IMR-90 (cell line): ENCODE data around the gene GPR35. TPM values are rescaled to one million over a fixed set of nuclear protein-coding genes. Genes with fewer than 3 reads are reported as not detected.

Experiments
- ATAC-seq: fragments of 200-7000 bp; cut with Tn5 transposase; 2 replicates; pipeline ENCODE4 v1.9.1; 2020; ENCODE audit warnings: low read depth, mild to moderate bottlenecking, moderate library complexity
- BruUV-seq: library from RNA; stranded (reverse); fragments of 400-500 nt; replicated peaks from 2 replicates; lab custom pipeline; 2021; lab: Mats Ljungman, UMichigan
- CTCF ChIA-PET: fragments of 300-600 bp; formaldehyde crosslinking; extraction: SDS; loops from one replicate; lab custom pipeline; 2021; ENCODE audit warnings: antibody characterized with exemption; lab: Yijun Ruan, JAX
- POLR2A ChIA-PET: fragments of 300-600 bp; sonication (Branson Sonifier 250); formaldehyde crosslinking; loops from one replicate; lab custom pipeline; 2022; ENCODE audit warnings: antibody characterized with exemption; ENCODE audit not compliant: unreplicated experiment; lab: Charles Lee
- DNase-seq: peaks from one replicate; pipeline ENCODE4 v3.0.0; 2013
- H2AFZ ChIP-seq: replicated peaks from 2 replicates; pipeline ENCODE3; 2013; ENCODE audit warnings: low read length, mild to moderate bottlenecking; ENCODE audit not compliant: poor library complexity
- H2AK5ac ChIP-seq: 2 replicates; pipeline ENCODE4 v1.6.1; 2013; ENCODE audit warnings: low read depth, low read length, inconsistent platforms
- H2AK9ac ChIP-seq: replicated peaks from 2 replicates; pipeline ENCODE3; 2013; ENCODE audit warnings: mild to moderate bottlenecking, low read depth, low read length, moderate library complexity; ENCODE audit not compliant: poor library complexity
- H2BK120ac ChIP-seq: 2 replicates; pipeline ENCODE4 v1.6.1; 2013; ENCODE audit warnings: low read depth, low read length, inconsistent platforms
- H2BK15ac ChIP-seq: 3 replicates; pipeline ENCODE4 v1.6.1; 2013; ENCODE audit warnings: low read depth, low read length, inconsistent platforms
- H2BK20ac ChIP-seq: 2 replicates; pipeline ENCODE4 v1.6.1; 2013; ENCODE audit warnings: low read depth, mild to moderate bottlenecking, inconsistent platforms, low read length, moderate library complexity
- H2BK5ac ChIP-seq: 2 replicates; pipeline ENCODE4 v1.6.1; 2013; ENCODE audit warnings: mild to moderate bottlenecking, low read depth, low read length, inconsistent platforms; ENCODE audit not compliant: poor library complexity, severe bottlenecking
- H3K14ac ChIP-seq: replicated peaks from 2 replicates; pipeline ENCODE4 v1.6.1; 2013; ENCODE audit warnings: low read depth, low read length, inconsistent platforms
- H3K18ac ChIP-seq: 2 replicates; pipeline ENCODE4 v1.6.1; 2013; ENCODE audit warnings: low read depth, low read length, control low read depth
- H3K23ac ChIP-seq: 2 replicates; pipeline ENCODE4 v1.6.1; 2013; ENCODE audit warnings: low read depth, low read length, inconsistent platforms
- H3K27ac ChIP-seq: 2 replicates; pipeline ENCODE4 v1.5.1; 2013; ENCODE audit warnings: mild to moderate bottlenecking, control low read depth, low read length; ENCODE audit not compliant: insufficient read depth
- H3K27me3 ChIP-seq: 2 replicates; pipeline ENCODE4 v1.6.1; 2013; ENCODE audit warnings: low read length; ENCODE audit not compliant: control insufficient read depth, insufficient read depth
- H3K36me3 ChIP-seq: 2 replicates; pipeline ENCODE4 v1.6.1; 2013; ENCODE audit warnings: low read length, mixed read lengths; ENCODE audit not compliant: control insufficient read depth, insufficient read depth
- H3K4ac ChIP-seq: 2 replicates; pipeline ENCODE4 v1.6.1; 2013; ENCODE audit warnings: low read depth, low read length, inconsistent platforms
- H3K4me1 ChIP-seq: 2 replicates; pipeline ENCODE4 v1.6.1; 2013; ENCODE audit warnings: low read length, mixed read lengths; ENCODE audit not compliant: control insufficient read depth, insufficient read depth
- H3K4me2 ChIP-seq: 2 replicates; pipeline ENCODE4 v1.6.1; 2013; ENCODE audit warnings: low read depth, mild to moderate bottlenecking, control low read depth, low read length, moderate library complexity
- H3K4me3 ChIP-seq: 2 replicates; pipeline ENCODE4 v1.5.1; 2013; ENCODE audit warnings: low read depth, mild to moderate bottlenecking, control low read depth, low read length, moderate library complexity; ENCODE audit not compliant: insufficient read depth
- H3K56ac ChIP-seq: 2 replicates; pipeline ENCODE4 v1.6.1; 2013; ENCODE audit warnings: low read length, inconsistent platforms; ENCODE audit not compliant: insufficient read depth; ENCODE audit errors: extremely low read depth
- H3K79me1 ChIP-seq, 2 experiments: 2 replicates each; pipeline ENCODE4 v1.6.1; 2013; ENCODE audit warnings: low read length in 2 of 2, inconsistent platforms in 1 of 2, low read depth in 1 of 2
- H3K9ac ChIP-seq: 2 replicates; pipeline ENCODE4 v1.6.1; 2013; ENCODE audit warnings: low read depth, low read length, control low read depth
- H3K9me1 ChIP-seq: 2 replicates; pipeline ENCODE4 v1.6.1; 2013; ENCODE audit warnings: low read length, inconsistent platforms; ENCODE audit not compliant: insufficient read depth
- H3K9me3 ChIP-seq: 2 replicates; pipeline ENCODE4 v1.6.1; 2013; ENCODE audit warnings: low read length; ENCODE audit not compliant: control insufficient read depth, insufficient read depth
- H4K20me1 ChIP-seq: 2 replicates; pipeline ENCODE4 v1.6.1; 2013; ENCODE audit warnings: low read length, inconsistent platforms; ENCODE audit not compliant: insufficient read depth
- H4K5ac ChIP-seq: 2 replicates; pipeline ENCODE4 v1.6.1; 2013; ENCODE audit warnings: mild to moderate bottlenecking, low read depth, low read length, control low read depth
- H4K8ac ChIP-seq, 2 experiments: 2 replicates each; pipeline ENCODE4 v1.6.1; 2013; ENCODE audit warnings: low read depth in 2 of 2, low read length in 2 of 2, control low read depth in 1 of 2, inconsistent platforms in 1 of 2
- H4K91ac ChIP-seq: 2 replicates; pipeline ENCODE4 v1.6.1; 2013; ENCODE audit warnings: low read depth, low read length, inconsistent platforms; ENCODE audit not compliant: insufficient read depth
- BHLHE40 ChIP-seq: fragments of 150-350 bp; IDR thresholded peaks from 2 replicates; pipeline ENCODE4 v1.6.1; 2016; ENCODE audit warnings: mild to moderate bottlenecking, low read depth, low read length
- CHD1 ChIP-seq: IDR thresholded peaks from 2 replicates; pipeline ENCODE4 v1.6.1; 2012; ENCODE audit warnings: low read depth, low read length, improper control_type of control experiment
- CTCF ChIP-seq: conservative IDR thresholded peaks from 2 replicates; pipeline ENCODE4 v1.5.1; 2012; ENCODE audit warnings: mild to moderate bottlenecking, low read depth, low read length, improper control_type of control experiment
- ELK1 ChIP-seq: fragments of 150-350 bp; IDR thresholded peaks from 2 replicates; pipeline ENCODE4 v1.6.1; 2016; ENCODE audit warnings: low read depth, mild to moderate bottlenecking, low read length, moderate library complexity, borderline replicate concordance
- FOS ChIP-seq: fragments of 150-350 bp; IDR thresholded peaks from 2 replicates; pipeline ENCODE4 v1.6.1; 2016; ENCODE audit warnings: low read depth, low read length
- MAFK ChIP-seq: IDR thresholded peaks from 2 replicates; pipeline ENCODE4 v1.6.1; 2012; ENCODE audit warnings: low read depth, low read length, improper control_type of control experiment
- MXI1 ChIP-seq: IDR thresholded peaks from 2 replicates; pipeline ENCODE4 v1.6.1; 2012; ENCODE audit warnings: low read depth, mild to moderate bottlenecking, low read length, moderate library complexity, borderline replicate concordance
- NFE2L2 ChIP-seq: fragments of 150-350 bp; IDR thresholded peaks from 2 replicates; pipeline ENCODE4 v1.6.1; 2016; ENCODE audit warnings: low read depth, mild to moderate bottlenecking, low read length
- POLR2A ChIP-seq: IDR thresholded peaks from 2 replicates; pipeline ENCODE4 v1.6.1; 2012; ENCODE audit warnings: mild to moderate bottlenecking, low read depth, low read length
- RAD21 ChIP-seq: IDR thresholded peaks from 2 replicates; pipeline ENCODE4 v1.6.1; 2012; ENCODE audit warnings: low read length, improper control_type of control experiment
- RCOR1 ChIP-seq: IDR thresholded peaks from 2 replicates; pipeline ENCODE4 v1.6.1; 2012; ENCODE audit warnings: mild to moderate bottlenecking, low read length, improper control_type of control experiment; ENCODE audit not compliant: insufficient replicate concordance
- RFX5 ChIP-seq: IDR thresholded peaks from 2 replicates; pipeline ENCODE4 v1.8.0; 2012; ENCODE audit warnings: low read depth, mild to moderate bottlenecking, low read length, moderate library complexity
- SMC3 ChIP-seq: fragments of 150-350 bp; IDR thresholded peaks from 2 replicates; pipeline ENCODE4 v1.6.1; 2016; ENCODE audit warnings: low read depth, mild to moderate bottlenecking, antibody characterized with exemption, low read length, moderate library complexity
- USF2 ChIP-seq: fragments of 150-350 bp; IDR thresholded peaks from 2 replicates; pipeline ENCODE4 v1.6.1; 2017; ENCODE audit warnings: mild to moderate bottlenecking, antibody characterized with exemption, low read length, low read depth
- WGBS, 2 experiments: methylation state at CpG; one replicate each; pipeline versions ENCODE4 v1.1.5 to v1.1.7; 2013; ENCODE audit warnings: missing lambda C conversion rate in 2 of 2; ENCODE audit not compliant: insufficient read length in 1 of 2; ENCODE audit errors: extremely low coverage in 2 of 2; 5-methylcytosine and 5-hydroxymethylcytosine counted together
- dilution Hi-C: fragments of 300-500 bp; cut with HindIII; formaldehyde crosslinking; loops from one replicate; pipeline ENCODE4 v1.14.3; 2018; ENCODE audit warnings: low sequenced_read_pairs; ENCODE audit not compliant: unreplicated experiment
- in situ Hi-C: fragments of 300-500 bp; cut with MboI; formaldehyde crosslinking; loops from 3 replicates; pipeline ENCODE4 v1.14.3; 2019; ENCODE audit warnings: low sequenced_read_pairs, inconsistent platforms, mixed read lengths
- intact Hi-C: fragments of 100-400 bp; cut with micrococcal nuclease; formaldehyde crosslinking; loops from 2 replicates; pipeline ENCODE4 v1.10.0; 2022
- polyA plus RNA-seq, 3 experiments: library from polyadenylated mRNA; depleted of rRNA; stranded (reverse); fragments of >200 nt; gene quantifications; 2 replicates each; pipeline ENCODE4 v1.2.3, GENCODE V29; 2012; ENCODE audit warnings: low replicate concordance in 1 of 3
- total RNA-seq: library from RNA; depleted of rRNA; stranded (reverse); fragments of >200 nt; gene quantifications from 2 replicates; pipeline ENCODE4 v1.2.3, GENCODE V29; 2012

Gene GPR35
- total and polyA plus RNA-seq, 2 of the 4 experiments (the other 2 are of a cell fraction): 0.31 TPM; not detected in 1

GRCh38 chr2:240603081-240603835 is 22.0 kb upstream of the GPR35 start:
- no peak overlapping the region for H4K5ac ChIP-seq
- dilution Hi-C loops: no loop called here
- H3K9me3 ChIP-seq: no peaks in the 10 kb centered on the region
- no peaks in the 10 kb centered on the region for H3K79me1 ChIP-seq
- TF ChIP-seq RAD21: no peak
- no peak for TF ChIP-seq NFE2L2
- no peak for TF ChIP-seq MXI1
- no peak for TF ChIP-seq SMC3
- no peak for TF ChIP-seq ELK1
- TF ChIP-seq MAFK: no peak
- no peak for TF ChIP-seq RCOR1
- TF ChIP-seq CHD1: no peak
- TF ChIP-seq FOS: no peak
- no peak for TF ChIP-seq RFX5
- no peak for TF ChIP-seq CTCF
- no peak for TF ChIP-seq USF2
- no peak for TF ChIP-seq POLR2A
- no peak for TF ChIP-seq BHLHE40
- WGBS, 2 experiments: 93% methylated on average over 3 of the region's 22 CpGs; no CpG with 5 or more reads in 1 of the 2 experiments
- H2BK20ac ChIP-seq: no peak overlapping the region
- no peak overlapping the region for H4K91ac ChIP-seq
- DNase-seq (no peak), ATAC-seq (no peak)
- CTCF ChIA-PET: no interaction called here
- H3K18ac ChIP-seq: no peak overlapping the region
- in situ Hi-C loops: no loop called here
- H3K9ac ChIP-seq: no peak overlapping the region
- no peak overlapping the region for H3K4me2 ChIP-seq
- H3K4me3 ChIP-seq: no peak overlapping the region
- H2AK9ac ChIP-seq: peak overlapping the region; percentile 65
- no peak overlapping the region for H2BK120ac ChIP-seq
- H3K27ac ChIP-seq: no peak overlapping the region
- peaks cover 14% of the 10 kb centered on the region for H3K36me3 ChIP-seq
- H3K14ac ChIP-seq: no peak overlapping the region
- H2BK15ac ChIP-seq: no peak overlapping the region
- no TSS peak for BruUV-seq
- H4K20me1 ChIP-seq: no peaks in the 10 kb centered on the region
- no peak overlapping the region for H2AFZ ChIP-seq
- no peaks in the 10 kb centered on the region; the same call in 1 of the 2 replicates for H3K9me1 ChIP-seq
- POLR2A ChIA-PET: no interaction called here
- H3K56ac ChIP-seq: no peak overlapping the region
- intact Hi-C loops: no loop called here
- H3K23ac ChIP-seq: no peak overlapping the region
- H3K4ac ChIP-seq: no peak overlapping the region
- no peaks in the 10 kb centered on the region for H3K27me3 ChIP-seq
- H2AK5ac ChIP-seq: no peak overlapping the region
- H3K4me1 ChIP-seq: no peaks in the 10 kb centered on the region
- H2BK5ac ChIP-seq: no peak overlapping the region
- no peak overlapping the region for H4K8ac ChIP-seq
